ENCODE results near the gene LETMD1.
"Not testable (repeated sequence)": the region's sequence is repeated elsewhere in the genome, so short reads cannot be mapped to it uniquely, and the experiment has no call there.

Gene LETMD1

GRCh38 chr12:51076236-51076930, 28.3 kb downstream of the LETMD1 start:
- no peak for TF ChIP-seq EZH2 (IDR thresholded peaks at IDR 0.05; ENCODE audit: borderline replicate concordance, low read depth, low read length, severe bottlenecking)
- TF ChIP-seq, protein P1, sequence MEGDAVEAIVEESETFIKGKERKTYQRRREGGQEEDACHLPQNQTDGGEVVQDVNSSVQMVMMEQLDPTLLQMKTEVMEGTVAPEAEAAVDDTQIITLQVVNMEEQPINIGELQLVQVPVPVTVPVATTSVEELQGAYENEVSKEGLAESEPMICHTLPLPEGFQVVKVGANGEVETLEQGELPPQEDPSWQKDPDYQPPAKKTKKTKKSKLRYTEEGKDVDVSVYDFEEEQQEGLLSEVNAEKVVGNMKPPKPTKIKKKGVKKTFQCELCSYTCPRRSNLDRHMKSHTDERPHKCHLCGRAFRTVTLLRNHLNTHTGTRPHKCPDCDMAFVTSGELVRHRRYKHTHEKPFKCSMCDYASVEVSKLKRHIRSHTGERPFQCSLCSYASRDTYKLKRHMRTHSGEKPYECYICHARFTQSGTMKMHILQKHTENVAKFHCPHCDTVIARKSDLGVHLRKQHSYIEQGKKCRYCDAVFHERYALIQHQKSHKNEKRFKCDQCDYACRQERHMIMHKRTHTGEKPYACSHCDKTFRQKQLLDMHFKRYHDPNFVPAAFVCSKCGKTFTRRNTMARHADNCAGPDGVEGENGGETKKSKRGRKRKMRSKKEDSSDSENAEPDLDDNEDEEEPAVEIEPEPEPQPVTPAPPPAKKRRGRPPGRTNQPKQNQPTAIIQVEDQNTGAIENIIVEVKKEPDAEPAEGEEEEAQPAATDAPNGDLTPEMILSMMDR (IDR thresholded peaks at IDR 0.05; ENCODE audit: borderline replicate concordance, extremely low read depth, low read length, poor library complexity, severe bottlenecking) = no peak
- DNase-seq = peak; percentile 74
- Histone ChIP-seq H3K27ac (ENCODE audit: low read length) (peak overlapping the region; percentile 53), H3K79me2 (ENCODE audit: insufficient read depth, low read length) (peaks cover 41% of the 10 kb centered on the region), H4K20me1 (ENCODE audit: insufficient read depth, low read length) (peaks cover 15% of the 10 kb centered on the region; the same call in 1 of the 2 replicates), H2AFZ (ENCODE audit: low read depth, low read length) (no peak overlapping the region), H3K9ac (ENCODE audit: low read depth, low read length) (no peak overlapping the region), H3K4me2 (ENCODE audit: insufficient read depth, low read length) (peak overlapping the region; percentile 31; the same call in 1 of the 2 replicates), H3K9me3 (ENCODE audit: insufficient read depth, low read length, severe bottlenecking) (no peaks in the 10 kb centered on the region), H3K36me3 (ENCODE audit: insufficient read depth, low read length) (peaks cover 34% of the 10 kb centered on the region), H3K27me3 (ENCODE audit: insufficient read depth, low read length, poor library complexity) (no peaks in the 10 kb centered on the region), H3K4me1 (ENCODE audit: insufficient read depth, low read length) (peaks cover 33% of the 10 kb centered on the region), H3K4me3 (ENCODE audit: low read depth in 1 of 2, low read length in 2 of 2) (no peak overlapping the region)
- ATAC-seq (ENCODE audit: insufficient read depth, low read depth) = peak; percentile 99

- Histone ChIP-seq H3K27me3 (ENCODE audit: insufficient read depth, low read length, poor library complexity) (no peaks in the 10 kb centered on the region), H2AFZ (ENCODE audit: low read depth, low read length) (no peak overlapping the region), H3K9ac (ENCODE audit: low read depth, low read length) (no peak overlapping the region), H3K27ac (ENCODE audit: low read length) (0 out of 2 replicates have a peak overlapping the region, but pooled peaks have one; percentile 19), H3K9me3 (ENCODE audit: insufficient read depth, low read length, severe bottlenecking) (no peaks in the 10 kb centered on the region), H3K4me3 (ENCODE audit: low read depth in 1 of 2, low read length in 2 of 2) (no peak overlapping the region), H3K4me2 (ENCODE audit: insufficient read depth, low read length) (no peak overlapping the region), H3K4me1 (ENCODE audit: insufficient read depth, low read length) (peaks cover 48% of the 10 kb centered on the region), H4K20me1 (ENCODE audit: insufficient read depth, low read length) (peaks cover 23% of the 10 kb centered on the region; the same call in 1 of the 2 replicates), H3K36me3 (ENCODE audit: insufficient read depth, low read length) (peaks cover 21% of the 10 kb centered on the region), H3K79me2 (ENCODE audit: insufficient read depth, low read length) (peaks cover 57% of the 10 kb centered on the region)
- no peak for TF ChIP-seq EZH2 (IDR thresholded peaks at IDR 0.05; ENCODE audit: borderline replicate concordance, low read depth, low read length, severe bottlenecking)
- TF ChIP-seq, protein P1 (IDR thresholded peaks at IDR 0.05; ENCODE audit: borderline replicate concordance, extremely low read depth, low read length, poor library complexity, severe bottlenecking) = no peak
- ATAC-seq (ENCODE audit: insufficient read depth, low read depth) = no peak
- DNase-seq = no peak
Measured at GRCh38 chr12:51077930-51078329, 29.8 kb downstream of the LETMD1 start.

- not testable (repeated sequence) for H3K4me3 ChIP-seq (ENCODE audit: low read depth in 1 of 2, low read length in 2 of 2); ATAC-seq (ENCODE audit: insufficient read depth, low read depth); H3K4me2 ChIP-seq (ENCODE audit: insufficient read depth, low read length); DNase-seq; H3K27ac ChIP-seq (ENCODE audit: low read length); H3K9ac ChIP-seq (ENCODE audit: low read depth, low read length); H2AFZ ChIP-seq (ENCODE audit: low read depth, low read length); H3K9me3 ChIP-seq (ENCODE audit: insufficient read depth, low read length, severe bottlenecking); H3K27me3 ChIP-seq (ENCODE audit: insufficient read depth, low read length, poor library complexity)
- Histone ChIP-seq H3K36me3 (ENCODE audit: insufficient read depth, low read length) (peaks cover 16% of the 10 kb centered on the region), H3K79me2 (ENCODE audit: insufficient read depth, low read length) (peaks cover 60% of the 10 kb centered on the region), H3K4me1 (ENCODE audit: insufficient read depth, low read length) (peaks cover 49% of the 10 kb centered on the region), H4K20me1 (ENCODE audit: insufficient read depth, low read length) (peaks cover 23% of the 10 kb centered on the region; the same call in 1 of the 2 replicates)
Measured at GRCh38 chr12:51078346-51078745, 30.2 kb downstream of the LETMD1 start.

DNA sequence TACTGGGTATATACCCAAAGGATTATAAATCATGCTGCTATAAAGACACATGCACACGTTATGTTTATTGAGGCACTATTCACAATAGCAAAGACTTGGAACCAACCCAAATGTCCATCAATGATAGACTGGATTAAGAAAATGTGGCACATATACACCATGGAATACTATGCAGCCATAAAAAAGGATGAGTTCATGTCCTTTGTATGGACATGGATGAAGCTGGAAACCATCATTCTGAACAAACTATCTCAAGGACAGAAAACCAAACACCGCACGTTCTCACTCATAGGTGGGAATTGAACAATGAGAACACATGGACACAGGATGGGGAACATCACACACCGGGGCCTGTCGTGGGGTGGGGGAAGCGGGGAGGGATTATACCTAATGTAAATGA, 30.7 kb downstream of the LETMD1 start:
- Histone ChIP-seq H3K36me3 (ENCODE audit: insufficient read depth, low read length) (peaks cover 11% of the 10 kb centered on the region), H4K20me1 (ENCODE audit: insufficient read depth, low read length) (peaks cover 23% of the 10 kb centered on the region; the same call in 1 of the 2 replicates), H3K79me2 (ENCODE audit: insufficient read depth, low read length) (peaks cover 60% of the 10 kb centered on the region), H3K4me1 (ENCODE audit: insufficient read depth, low read length) (peaks cover 52% of the 10 kb centered on the region)
- not testable (repeated sequence) for H2AFZ ChIP-seq (ENCODE audit: low read depth, low read length); DNase-seq; H3K9ac ChIP-seq (ENCODE audit: low read depth, low read length); H3K27me3 ChIP-seq (ENCODE audit: insufficient read depth, low read length, poor library complexity); ATAC-seq (ENCODE audit: insufficient read depth, low read depth); H3K4me2 ChIP-seq (ENCODE audit: insufficient read depth, low read length); H3K27ac ChIP-seq (ENCODE audit: low read length); H3K9me3 ChIP-seq (ENCODE audit: insufficient read depth, low read length, severe bottlenecking); H3K4me3 ChIP-seq (ENCODE audit: low read depth in 1 of 2, low read length in 2 of 2)

Data from DND-41 (cell line).